GM21526 (cell line): ENCODE measurements around the gene TPRKB.
"Not testable (repeated sequence)": the region's sequence is repeated elsewhere in the genome, so short reads cannot be mapped to it uniquely, and the experiment has no call there.

Experiments used
- ATAC-seq: cut with Tn5 transposase; IDR thresholded peaks from one replicate; pipeline ENCODE4 v1.9.1; 2021; ENCODE audit warnings: moderate library complexity; ENCODE audit not compliant: unreplicated experiment, low FRiP score

TPRKB gene

DNA sequence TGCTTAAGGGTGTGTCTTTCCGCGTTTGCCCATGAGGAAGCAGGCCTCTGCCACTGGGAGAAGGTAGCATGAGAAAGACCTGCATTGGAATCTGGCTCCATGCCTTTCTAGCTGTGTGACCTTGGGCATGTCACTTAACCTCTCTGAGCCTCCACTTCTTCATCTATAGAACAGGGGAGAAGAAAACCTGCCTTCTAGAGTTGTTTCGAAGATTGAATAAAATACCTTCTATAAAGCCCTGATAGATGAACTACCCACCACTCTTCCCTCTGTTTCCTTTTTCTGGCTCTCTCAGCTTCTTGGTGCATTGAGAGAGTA is 35.7 kb downstream of the TPRKB start:
- ATAC-seq: not testable (repeated sequence)

DNA sequence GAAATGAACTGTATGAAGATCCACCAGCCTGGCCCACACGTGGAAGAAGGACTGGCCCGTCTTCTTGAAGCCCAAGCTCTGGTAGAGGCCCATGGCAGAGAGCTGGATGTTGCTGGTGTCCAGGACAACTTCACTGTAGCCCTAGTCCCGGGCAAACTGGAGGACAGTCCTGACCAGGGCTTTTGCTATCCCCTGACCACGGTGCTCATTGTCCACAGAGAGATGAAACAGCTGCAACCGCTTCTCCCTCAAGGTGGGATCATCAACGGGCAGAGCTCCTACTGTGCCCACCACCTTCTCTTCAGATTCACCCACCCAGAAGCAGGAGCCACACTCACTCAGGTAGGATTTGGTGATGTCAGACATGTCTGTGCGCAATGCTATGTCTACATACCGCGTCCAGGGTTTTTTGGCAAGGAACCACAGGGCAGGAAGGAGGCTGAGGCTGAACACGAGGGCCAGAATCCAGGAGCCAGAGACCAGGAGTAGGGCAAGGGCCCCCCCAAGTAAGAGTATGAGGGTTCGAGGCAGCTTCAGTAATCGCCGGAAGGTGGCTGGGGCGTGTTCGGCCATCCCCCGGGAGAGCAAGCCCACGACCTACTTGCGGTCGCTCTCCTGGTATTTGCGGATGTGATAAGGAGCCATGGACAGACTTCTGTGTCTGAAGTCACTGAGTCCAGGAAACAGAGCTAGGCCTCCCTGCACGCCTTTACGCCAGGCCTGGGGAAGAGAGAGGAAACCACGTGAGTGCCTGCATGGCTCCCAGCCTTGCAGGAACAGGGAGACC is 36.3 kb downstream of the TPRKB start:
- ATAC-seq: no peak

DNA sequence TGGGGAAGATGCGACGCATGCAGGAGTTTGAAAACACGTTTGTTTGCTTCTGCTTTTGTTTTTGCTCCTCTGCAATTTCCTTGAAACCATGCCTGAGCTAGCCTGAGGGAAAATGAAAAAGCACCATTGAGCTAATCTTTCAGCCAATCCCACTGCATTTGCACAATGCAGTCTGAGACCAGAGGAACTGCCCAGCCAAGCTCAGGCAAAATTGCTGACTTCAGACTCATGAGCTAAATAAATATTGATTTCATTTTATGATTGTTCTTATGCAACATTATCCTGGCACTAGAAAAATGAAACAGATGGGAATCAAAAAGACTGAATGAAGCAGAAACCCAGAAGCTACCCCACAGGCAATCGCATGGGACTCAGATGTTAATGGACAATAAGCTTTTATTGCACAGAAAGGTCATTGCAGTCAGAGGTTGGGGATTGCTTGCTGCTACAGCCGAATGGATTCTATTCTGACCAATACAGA is 37.0 kb downstream of the TPRKB start:
- no peak for ATAC-seq

DNA sequence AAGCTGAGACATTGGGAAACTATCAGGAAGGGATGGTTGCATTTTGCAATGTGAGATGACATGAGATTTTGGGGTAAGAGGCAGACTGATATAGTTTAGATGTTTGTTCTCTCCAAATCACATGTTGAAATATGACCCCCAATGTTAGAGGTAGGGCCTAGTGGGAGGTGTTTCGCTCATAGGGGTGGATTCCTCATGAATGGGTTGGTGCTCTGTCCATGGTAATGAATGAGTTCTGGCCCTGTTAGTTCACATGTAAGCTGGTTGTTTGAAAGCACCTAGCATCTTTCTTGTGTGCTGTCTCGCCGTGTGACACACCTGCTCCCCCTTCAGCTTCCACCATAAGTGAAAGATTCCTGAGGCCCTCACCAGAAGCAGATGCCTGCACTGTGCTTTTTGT is 37.7 kb downstream of the TPRKB start:
- ATAC-seq: no peak

DNA sequence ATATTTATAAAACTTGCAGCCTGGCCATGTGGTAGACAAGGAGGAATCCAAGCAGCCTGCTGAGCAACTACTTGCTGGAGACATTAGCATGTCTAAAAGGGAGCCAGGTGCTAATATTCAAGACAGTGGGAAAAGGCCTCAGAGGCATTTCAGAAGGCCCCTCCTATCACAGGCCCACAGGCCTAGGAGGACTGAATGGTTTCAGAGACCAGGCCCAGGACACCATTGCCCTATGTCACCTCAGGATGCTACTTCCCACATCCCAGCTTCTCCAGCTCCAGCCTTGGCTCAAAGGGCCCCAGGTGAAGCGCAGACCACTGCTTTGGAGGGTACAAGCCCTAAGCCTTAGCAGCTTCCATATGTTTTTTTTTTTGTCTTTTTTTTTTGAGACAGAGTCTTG is 39.0 kb downstream of the TPRKB start:
- ATAC-seq: no peak

DNA sequence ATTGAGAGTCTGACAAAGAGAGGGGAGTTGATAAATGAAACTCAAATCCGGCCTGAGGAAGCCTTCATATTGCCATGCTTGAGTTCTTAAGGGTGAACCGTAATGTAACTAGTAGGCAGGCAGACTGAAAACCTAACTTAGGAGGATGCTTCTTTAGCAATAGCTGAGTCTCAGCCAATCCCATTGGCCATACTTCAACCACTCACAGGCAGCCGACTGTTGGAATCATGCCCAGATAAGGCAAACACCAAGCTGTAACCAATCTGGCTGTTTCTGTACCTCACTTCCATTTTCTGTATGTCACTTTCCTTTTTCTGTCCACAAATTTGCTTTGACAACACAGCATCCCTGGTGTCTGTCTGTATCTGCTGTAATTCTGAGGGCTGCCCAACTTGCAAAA is 39.5 kb downstream of the TPRKB start:
- ATAC-seq: no peak

DNA sequence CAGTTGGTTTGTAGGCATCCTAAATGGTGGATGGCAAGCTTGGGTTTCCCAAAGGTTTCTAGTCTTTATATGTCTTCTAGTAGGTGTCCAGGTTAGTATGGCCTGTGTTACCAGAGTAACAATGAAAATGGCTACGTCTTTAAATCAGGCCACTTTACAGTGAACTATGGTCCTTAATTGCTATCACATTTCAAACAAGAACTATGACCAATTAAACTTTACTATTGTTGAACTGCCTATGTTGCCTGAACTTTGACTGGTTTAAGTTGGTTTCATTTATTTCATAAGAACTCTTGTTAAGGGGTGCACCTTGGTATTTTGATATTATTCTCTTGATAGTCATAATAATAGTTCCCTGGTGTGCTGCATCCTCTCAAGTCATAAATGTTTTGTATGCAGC is 40.2 kb downstream of the TPRKB start:
- ATAC-seq: not testable (repeated sequence)

DNA sequence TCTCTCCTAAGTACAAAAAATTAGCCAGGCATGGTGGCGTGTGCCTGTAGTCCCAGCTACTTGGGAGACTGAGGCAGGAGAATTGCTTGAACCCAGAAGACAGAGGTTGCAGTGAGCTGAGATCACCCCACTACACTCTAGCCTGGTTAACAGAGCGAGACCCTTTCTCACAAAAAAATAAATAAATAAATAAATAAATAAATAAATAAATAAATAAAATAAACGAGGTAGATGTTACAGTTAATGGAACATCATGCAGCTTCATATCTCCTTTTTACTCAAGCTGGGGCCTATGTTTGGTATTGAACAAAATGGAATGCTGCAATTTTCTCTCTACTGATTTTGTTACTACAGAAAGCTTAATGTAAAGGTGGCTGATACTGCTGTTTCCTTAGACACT is 40.6 kb downstream of the TPRKB start:
- ATAC-seq: not testable (repeated sequence)

DNA sequence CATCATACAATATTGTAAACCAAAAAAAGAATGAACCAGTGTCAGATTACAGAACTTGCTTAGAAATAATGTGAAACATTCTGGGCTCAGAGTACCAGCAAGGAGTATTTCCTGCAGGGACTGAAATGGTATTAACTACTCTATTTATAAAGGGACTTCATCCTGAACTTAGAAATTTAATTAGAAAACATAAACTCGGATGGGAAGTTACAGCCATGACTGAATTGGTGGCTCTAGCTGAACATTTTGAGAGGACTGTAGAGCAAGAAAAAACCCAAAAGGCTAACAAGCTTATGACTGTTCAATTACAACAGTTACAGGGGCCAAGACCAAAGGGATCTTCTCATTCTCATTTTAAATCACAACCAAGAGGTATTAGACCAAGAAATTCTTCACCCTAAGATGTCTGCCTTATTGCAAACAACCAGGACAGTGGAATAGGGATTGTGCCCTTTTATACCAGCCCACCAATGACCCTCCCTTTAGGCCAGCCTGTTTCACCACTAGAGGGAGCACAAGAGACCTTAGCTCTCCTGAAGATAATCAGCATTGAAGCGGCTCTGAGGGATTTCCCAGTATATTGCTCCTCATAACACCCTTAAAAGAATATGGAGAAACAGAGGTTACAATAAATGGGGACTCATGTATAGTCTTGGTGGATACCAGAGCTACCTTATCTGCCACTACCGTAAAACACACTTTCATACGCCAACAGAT is 46.6 kb downstream of the TPRKB start:
- not testable (repeated sequence) for ATAC-seq

DNA sequence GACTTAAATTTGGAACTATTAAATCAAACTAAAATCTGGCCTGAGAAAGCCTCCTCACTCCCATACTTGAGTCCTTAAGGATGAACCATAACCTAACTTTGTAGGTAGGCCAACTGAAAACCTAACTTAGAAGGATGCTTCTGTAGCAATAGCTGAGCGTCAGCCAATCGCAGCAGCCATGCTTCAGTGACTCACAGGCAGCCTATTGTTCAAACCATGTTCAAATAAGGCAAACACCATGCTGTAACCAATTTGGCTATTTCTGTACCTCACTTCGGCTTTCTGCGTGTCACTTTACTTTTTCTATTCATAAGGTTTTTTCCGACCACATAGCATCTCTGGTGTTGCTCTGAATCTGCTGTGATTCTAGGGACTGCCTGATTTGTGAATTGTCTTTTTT is 48.7 kb downstream of the TPRKB start:
- ATAC-seq: not testable (repeated sequence)

DNA sequence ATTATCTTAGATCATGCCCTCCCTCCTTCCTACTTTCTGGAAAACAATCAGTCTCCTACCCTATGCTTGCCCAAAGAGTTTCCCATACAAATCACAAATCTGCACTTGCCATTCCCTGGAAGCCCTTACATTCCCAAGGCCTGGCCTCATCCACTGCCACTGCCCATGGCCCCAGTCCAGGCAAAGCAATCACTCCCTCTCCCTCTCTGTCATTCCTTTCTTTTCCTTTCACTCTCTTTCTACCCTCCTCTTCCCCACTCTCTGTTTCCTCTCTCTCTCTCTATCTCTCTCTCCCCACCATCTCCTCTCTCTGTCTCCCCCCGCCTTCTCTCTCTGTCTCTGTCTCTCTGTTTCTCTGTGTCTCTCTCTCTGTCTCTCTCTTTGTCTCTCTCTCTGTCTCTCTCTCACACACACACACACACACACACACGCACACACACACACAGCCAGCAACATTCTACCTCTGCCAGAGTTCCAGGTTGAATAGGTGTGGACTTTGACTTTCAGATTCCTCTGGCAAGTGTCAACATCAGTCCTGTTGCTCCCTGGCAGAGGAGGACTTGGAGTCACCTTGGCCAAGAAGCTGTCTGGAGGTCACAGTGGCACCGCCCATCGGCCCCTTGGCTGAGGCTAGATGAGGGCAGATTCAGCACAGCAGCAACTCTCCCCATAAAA is 51.2 kb downstream of the TPRKB start:
- ATAC-seq: no peak

DNA sequence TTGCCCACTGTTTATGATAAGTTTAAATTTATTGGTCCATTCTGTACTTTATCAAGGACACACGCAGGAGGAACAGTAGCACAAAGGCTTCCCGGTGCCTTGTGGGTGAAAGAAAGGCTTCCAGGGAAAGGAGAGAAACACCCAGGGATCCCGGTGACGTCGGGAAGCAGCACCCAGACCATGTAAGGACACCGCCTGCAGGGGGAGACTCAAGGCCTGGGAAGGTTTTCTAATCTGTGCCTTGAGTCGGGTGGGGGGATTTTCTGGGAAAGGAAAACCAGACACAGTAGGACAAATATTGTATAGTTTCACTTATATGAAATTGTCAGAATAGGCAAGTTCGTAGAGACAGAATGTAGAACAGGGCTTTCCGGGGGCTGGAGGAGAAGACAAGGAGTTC is 52.2 kb downstream of the TPRKB start:
- not testable (repeated sequence) for ATAC-seq

DNA sequence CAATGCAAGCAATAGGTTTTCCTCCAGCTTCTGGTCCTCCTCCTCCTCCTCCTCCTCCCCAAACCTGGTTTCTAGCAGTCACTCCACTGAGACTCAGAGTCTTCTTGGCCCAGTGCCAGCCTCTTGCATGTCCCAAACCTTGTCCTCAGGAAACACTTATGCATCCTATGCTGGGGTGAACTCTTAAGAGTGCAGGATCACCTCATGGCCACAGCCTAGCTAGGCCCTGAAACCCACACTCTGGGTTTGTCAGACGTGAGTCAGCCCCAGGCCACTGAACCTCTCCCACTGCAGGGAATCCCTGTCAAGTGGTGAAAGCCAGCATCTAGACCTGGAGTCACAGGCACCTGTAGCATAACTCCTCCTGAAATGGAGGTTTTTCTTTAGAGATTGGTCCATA is 52.8 kb downstream of the TPRKB start:
- not testable (repeated sequence) for ATAC-seq

DNA sequence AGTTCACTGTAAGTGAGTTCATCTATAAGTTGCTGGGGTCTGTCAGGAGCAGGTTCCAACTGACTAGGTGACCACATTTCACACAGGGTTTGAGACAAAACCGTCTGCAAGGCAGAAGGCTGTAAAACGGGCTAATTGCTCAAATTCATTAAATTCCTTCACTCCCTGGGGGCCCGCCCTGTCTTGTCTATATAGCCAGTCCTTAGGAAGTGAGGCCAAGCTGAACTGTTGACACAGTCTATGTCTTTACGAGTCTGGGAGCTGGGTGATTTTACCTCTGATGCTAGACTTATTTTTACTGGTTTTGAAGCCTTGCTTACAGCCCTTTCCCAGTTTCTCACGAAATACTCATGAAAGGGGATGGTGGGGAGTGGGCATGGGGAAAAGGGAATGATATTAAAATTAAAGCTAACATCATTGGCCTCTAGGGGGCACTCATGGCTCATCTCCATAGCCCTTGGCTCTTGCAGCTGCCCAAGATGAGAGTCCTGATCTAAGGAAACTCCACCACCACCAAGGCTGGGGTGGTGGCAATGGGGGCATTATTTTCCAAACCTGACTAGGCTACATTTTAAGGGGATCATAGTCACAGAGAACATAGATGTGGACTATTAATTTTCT is 57.1 kb downstream of the TPRKB start:
- not testable (repeated sequence) for ATAC-seq
